GM21825 (cell line): ENCODE data around the gene EVI2B.
"Not testable (repeated sequence)": the region's sequence is repeated elsewhere in the genome, so short reads cannot be mapped to it uniquely, and the experiment has no call there.

Experiments
- ATAC-seq: cut with Tn5 transposase; IDR thresholded peaks from one replicate; pipeline ENCODE4 v1.9.1; 2021; ENCODE audit warnings: mild to moderate bottlenecking, moderate library complexity; ENCODE audit not compliant: unreplicated experiment

EVI2B gene

GRCh38 chr17:31313982-31314781 is at the start of gene EVI2B:
Gene EVI2B (minus strand): TSS chr17:31314054. CDS start chr17:31305609, 8,445 bp downstream.
- ATAC-seq = no peak

DNA sequence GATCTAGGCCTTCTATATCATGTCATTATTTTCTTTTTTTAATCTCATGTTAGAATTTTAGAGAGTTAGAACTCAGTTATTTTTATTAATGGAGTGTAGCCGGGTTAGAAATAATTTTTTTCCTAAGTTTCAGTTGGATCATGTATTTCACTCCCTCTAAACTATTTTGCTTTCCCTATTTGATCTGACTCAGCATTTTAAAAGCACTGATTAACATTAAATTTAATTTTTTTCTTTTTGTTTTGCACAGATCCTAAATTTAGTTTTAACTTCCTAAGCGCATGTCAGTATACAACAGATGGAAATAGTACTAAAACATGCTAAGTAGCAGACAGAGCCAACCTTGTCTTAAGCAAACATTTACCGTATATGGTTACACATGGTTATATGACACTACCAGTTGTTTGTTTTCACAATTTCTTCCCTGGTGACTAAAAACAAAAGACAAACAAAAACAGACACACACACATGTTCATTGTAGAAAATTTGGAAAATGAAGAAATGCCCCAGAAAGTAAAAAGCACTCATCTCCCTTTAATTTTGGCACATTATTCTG is 44.1 kb upstream of the EVI2B start:
- no peak for ATAC-seq

- no peak for ATAC-seq
These were observed 43.2 kb upstream of the EVI2B start for GRCh38 chr17:31357091-31357490.

DNA sequence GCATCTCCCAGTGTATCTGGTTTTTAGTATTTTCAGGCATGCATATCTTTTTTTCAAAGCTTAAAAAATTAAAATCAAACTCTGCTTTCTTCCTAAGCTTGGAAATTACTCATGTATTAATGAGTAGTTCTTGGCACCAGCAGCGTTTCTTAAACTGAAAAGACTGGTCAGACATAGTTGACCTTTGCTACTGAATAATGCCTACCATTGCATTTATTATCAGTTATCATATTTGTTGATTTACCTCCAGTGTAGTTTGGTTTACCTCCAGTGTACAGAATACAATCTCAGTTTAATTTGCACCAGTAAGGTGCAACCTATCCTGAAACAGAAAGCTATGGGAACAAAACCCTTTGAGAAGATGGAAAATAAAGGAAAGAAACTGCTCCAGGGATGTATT is 42.1 kb upstream of the EVI2B start:
- no peak for ATAC-seq

DNA sequence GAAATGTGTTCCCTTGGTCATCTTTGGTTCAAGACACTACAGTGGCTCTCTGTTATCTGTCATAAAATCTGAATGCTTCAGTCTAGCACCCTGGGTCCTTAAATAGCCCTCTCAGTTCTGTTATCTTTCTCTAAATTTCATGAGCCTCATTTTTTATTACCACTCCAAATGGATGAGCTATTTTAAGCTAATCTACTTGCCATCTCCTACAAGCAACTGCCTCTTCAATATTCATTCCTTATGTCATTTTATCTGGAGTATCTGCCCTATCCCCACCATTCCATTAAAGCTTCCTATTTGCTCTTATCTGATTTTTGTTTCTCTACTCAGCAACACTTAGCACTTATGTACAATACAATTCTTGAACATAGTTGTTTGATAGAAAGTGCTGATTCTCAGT is 35.6 kb upstream of the EVI2B start:
- ATAC-seq = no peak

- ATAC-seq = not testable (repeated sequence)
These were observed 31.4 kb upstream of the EVI2B start for GRCh38 chr17:31345191-31345747.

DNA sequence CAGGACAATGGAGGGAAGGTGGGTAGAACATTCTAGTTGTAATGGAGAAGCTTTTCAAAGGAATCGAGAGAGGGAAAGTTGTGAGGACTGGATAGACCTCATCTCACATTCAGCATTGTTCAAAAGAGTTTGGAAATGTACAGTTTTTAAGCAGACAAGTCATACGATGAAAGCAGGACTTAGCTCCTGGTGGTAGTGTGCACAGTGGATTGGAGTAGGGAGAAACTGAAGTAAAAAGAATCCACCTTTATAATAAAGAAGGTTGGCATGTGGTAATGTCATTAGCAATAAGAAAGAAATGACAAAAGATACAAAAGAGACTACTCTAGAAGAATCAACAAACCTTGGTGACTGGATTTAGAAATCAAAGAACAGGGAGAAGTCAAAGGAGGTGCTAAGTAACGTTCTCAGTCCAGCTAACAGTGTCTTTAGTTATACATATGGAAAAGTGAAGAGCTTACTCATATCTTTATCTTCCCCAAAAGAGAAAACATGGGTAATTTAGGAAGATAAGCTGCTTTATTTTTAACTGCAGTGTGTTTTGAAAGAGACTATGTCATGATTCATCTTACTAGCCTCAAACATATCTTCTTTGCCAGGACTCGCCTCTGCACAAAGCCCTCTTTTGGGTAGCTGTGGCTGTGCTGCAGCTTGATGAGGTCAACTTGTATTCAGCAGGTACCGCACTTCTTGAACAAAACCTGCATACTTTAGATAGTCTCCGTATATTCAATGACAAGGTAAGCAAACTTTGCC is 26.2 kb upstream of the EVI2B start:
- no peak for ATAC-seq

DNA sequence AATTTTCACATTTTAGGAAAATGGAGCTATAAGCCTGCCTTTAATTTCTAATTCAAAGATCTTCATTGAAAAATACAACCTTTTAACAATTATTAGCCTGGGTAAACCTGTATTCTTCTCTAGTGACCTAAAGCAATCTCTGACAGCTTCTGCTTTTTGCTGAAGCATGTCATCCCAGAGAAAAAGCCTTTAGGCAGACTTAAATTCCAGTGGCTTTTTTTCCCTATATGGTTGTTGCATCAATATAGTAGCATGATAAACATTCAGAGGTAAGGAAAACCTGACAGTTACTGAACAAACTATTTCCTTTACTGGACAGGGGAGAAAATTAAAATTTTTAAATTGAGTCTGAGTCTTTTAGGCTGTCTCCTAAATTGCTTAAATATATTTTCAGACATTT is 15.4 kb upstream of the EVI2B start:
- ATAC-seq = no peak

DNA sequence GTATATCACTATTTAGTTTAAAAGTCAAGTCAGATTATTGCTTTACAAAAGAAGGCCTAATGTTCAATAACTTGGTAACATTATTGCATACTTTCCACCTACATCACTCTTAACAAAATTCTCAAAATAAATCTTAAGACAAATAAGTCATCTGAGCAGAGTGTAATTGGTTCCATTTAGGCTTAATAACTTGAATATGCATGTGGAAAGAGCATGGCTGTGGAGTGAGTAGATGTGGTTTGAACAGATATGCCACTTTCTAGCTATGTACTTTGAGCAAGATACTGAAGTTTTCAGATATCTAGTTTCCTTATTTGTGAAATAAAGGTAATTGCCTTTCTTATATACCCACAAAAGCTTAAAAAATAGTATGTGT is 14.3 kb upstream of the EVI2B start:
- no peak for ATAC-seq

- ATAC-seq = no peak
These were observed 13.8 kb upstream of the EVI2B start for GRCh38 chr17:31327534-31328159.

DNA sequence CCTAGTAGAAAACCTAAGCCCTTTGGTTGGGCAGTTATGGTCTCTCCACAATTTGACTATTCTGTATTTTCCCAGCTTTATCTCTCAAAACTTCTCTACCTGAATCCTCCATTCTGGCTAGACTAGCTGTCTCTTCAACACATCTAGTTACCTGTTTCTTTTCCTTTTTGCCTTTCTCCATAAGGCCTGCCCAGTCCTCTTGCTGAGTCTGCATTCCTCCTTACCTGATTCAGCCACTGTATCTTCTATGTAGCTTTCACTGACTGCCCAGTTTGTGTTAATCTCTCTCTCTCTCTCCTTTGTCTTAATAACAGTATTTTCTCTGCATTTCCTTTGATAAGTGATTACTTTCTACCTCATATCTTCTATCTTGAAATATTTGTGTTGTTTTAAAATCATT is 9.7 kb upstream of the EVI2B start:
- no peak for ATAC-seq

- ATAC-seq = no peak
These were observed 8.1 kb upstream of the EVI2B start for GRCh38 chr17:31321966-31322365.

DNA sequence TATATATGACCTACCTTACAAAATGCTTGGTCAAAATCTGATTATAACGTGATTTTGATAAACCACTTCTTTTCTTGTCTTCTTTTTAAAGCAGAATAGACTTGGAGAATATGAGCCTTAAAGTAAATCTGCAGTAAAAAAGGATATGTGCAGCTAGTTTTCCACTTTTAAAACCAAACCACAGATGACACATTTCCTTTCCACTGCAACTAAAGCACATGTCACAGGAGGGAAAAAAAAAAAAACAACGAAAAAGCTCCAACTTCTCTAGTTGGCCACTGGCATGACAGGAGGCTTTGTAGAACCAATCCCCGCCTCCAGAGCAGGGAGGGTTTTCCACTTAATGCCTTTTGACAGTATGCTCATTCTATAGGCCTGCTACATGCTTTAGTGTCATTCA is 7.6 kb upstream of the EVI2B start, which contains the start of gene EVI2A:
EVI2A (minus strand) TSS at position 142 of the 400 bp plus-strand sequence. CDS start 2,609 bp downstream, outside the sequence.
- no peak for ATAC-seq

DNA sequence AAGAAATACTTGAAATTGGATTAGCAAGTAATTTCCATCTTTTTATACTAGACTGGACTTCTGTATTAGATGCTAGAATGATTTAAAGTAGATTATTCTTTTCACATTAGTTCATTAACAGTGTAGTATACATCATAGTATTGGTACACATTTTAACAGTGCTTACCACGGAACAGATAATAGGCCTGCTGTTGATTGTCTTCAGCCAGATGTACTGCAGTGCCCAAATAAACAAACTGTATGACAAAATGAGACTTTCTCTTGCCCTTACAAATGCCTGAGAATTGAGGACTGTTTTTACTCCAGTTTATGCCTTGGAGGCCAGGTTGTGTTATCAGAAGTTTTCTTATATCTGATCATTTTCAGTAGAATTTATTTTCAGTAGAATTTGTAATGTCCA is 6.9 kb upstream of the EVI2B start:
- ATAC-seq = no peak

- no peak for ATAC-seq
These were observed 6.4 kb upstream of the EVI2B start for GRCh38 chr17:31320241-31320640.

DNA sequence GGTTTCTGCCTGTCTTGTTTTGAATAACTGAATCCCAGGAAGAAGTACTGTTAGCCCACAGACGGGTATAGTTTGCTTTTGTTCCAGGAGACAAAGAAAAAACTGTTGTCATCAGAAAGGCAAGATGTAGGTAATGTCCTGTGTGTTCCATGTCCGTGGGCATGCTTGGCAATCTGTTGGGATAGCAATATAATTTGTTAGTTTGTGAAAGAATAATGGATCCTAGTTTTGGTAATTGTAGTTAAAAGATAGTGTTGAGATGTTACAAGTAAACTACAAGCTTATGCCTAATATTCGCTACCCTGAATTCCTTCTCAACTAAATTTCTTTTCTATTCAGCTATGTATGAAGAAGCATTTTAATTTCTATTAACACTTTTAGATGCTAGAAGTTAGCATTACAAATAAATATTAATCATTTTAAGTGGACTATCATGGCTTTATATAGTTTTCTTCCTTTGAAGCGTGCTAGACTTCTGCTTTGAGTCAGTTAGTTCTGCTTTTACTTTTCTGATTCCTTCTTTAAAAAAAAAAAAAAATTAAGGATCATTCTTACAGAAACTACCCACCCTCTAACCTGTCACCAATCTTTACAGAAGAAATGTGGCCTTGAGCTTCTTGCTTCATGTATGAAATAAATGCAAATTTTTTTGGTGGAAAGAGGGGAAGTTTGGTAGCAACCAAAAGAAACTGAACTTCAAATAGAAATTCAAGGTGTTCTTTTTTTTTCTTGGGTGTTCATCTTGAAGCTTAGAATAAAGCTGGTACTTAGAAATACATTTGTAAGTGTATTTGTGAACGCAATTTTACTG is 5.2 kb upstream of the EVI2B start:
- no peak for ATAC-seq

DNA sequence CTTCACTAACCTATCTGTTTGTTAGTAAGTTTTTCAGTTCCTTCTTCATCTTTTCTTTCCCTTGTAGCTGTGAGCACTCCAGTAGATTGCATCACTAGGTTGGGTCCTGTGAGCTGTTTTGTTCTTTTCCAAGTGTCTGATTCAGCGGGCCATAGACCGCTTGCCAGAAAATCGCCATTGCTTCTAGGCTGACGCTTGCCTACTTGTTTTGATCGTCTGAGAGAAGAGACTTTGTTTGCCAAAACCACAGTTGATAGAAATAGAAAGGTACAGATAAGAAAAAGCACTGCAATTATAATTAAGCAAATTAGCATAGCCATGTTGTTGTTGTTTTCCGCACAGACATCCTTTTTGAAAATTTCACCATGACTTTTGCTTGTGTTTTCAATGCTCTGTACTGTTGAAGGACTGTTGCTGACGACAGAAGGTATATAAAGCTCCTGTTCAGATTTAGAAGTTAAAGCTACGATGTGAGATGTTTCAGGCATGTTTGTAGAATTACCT is 4.5 kb upstream of the EVI2B start:
- peak; percentile 30 for ATAC-seq

GRCh38 chr17:31314782-31315100 is 887 bp upstream of the EVI2B start:
- no peak for ATAC-seq

DNA sequence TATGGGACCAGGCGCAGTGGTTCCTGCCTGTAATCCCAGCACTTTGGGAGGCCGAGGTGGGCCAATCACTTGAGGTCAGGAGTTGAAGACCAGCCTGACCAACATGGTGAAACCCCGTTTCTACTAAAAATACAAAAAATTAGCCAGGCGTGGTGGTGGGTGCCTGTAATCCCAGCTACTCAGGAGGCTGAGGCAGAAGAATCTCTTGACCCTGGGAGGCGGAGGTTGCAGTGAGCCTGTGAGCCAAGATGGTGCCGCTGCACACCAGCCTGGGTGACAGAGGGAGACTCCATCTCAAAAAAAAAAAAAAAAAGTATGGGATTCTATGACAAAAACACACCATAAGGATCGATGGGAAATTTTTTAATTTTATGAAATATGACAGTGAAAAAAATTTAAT is 1.6 kb downstream of the EVI2B start:
- not testable (repeated sequence) for ATAC-seq

GRCh38 chr17:31311526-31311925 is 2.3 kb downstream of the EVI2B start:
- ATAC-seq = no peak
